Measurements from ENCODE around the gene SYNGR2. TPM values are rescaled to one million over a fixed set of nuclear protein-coding genes. Genes with fewer than 3 reads are reported as not detected.

SYNGR2 gene
- total RNA-seq, 1 donor from 2014 or later: 206 TPM

GRCh38 chr17:78173097-78173715 lies 4.8 kb downstream of the SYNGR2 start:
- no peaks in the 10 kb centered on the region for H3K27me3 ChIP-seq
- H3K9me3 ChIP-seq: no peaks in the 10 kb centered on the region
- ATAC-seq (no peak), DNase-seq (no peak)
- TF ChIP-seq CTCF (IDR thresholded peaks at IDR 0.05): no peak
- peaks cover 26% of the 10 kb centered on the region for H3K36me3 ChIP-seq
- H3K4me3 ChIP-seq: no peak overlapping the region
- intact Hi-C loops (cut with DNase I): loop anchor here (10.0 kb wide), 1 partner anchor 58 kb away; no protein-coding TSS in a partner anchor
- peak overlapping the region; percentile 87 for H3K27ac ChIP-seq
- H3K4me1 ChIP-seq: peaks cover 79% of the 10 kb centered on the region

GRCh38 chr17:78174346-78174869 lies 6.0 kb downstream of the SYNGR2 start:
- no peaks in the 10 kb centered on the region for H3K9me3 ChIP-seq
- H3K4me1 ChIP-seq: peaks cover 81% of the 10 kb centered on the region
- peak; percentile 89 for ATAC-seq
- peak; percentile 64 for TF ChIP-seq CTCF (IDR thresholded peaks at IDR 0.05)
- H3K36me3 ChIP-seq: peaks cover 26% of the 10 kb centered on the region
- H3K27ac ChIP-seq: peak overlapping the region; percentile 87
- H3K27me3 ChIP-seq: no peaks in the 10 kb centered on the region
- peak overlapping the region; percentile 23 for H3K4me3 ChIP-seq
- intact Hi-C loops (cut with DNase I): loop anchor here (10.0 kb wide), 1 partner anchor 60 kb away; no protein-coding TSS in a partner anchor
- peak; percentile 97 for DNase-seq

- Histone ChIP-seq H3K27ac (peak overlapping the region; percentile 87), H3K4me3 (peak overlapping the region; percentile 23), H3K27me3 (no peaks in the 10 kb centered on the region), H3K9me3 (no peaks in the 10 kb centered on the region), H3K36me3 (peaks cover 26% of the 10 kb centered on the region), H3K4me1 (peaks cover 81% of the 10 kb centered on the region)
- no peak for TF ChIP-seq CTCF (IDR thresholded peaks at IDR 0.05)
- intact Hi-C loops (cut with DNase I): loop anchor here (10.0 kb wide), 1 partner anchor 60 kb away; no protein-coding TSS in a partner anchor
- ATAC-seq (peak; percentile 52), DNase-seq (no peak)
These were observed 6.7 kb downstream of the SYNGR2 start for GRCh38 chr17:78174870-78175642.

- ATAC-seq (no peak), DNase-seq (no peak)
- Histone ChIP-seq H3K4me1 (peaks cover 84% of the 10 kb centered on the region), H3K27ac (peak overlapping the region; percentile 87), H3K4me3 (peak overlapping the region; percentile 23), H3K9me3 (no peaks in the 10 kb centered on the region), H3K36me3 (peaks cover 25% of the 10 kb centered on the region), H3K27me3 (no peaks in the 10 kb centered on the region)
- intact Hi-C loops (cut with DNase I): loop anchor here (10.0 kb wide), 1 partner anchor 61 kb away; no protein-coding TSS in a partner anchor
- no peak for TF ChIP-seq CTCF (IDR thresholded peaks at IDR 0.05)
These were observed 7.2 kb downstream of the SYNGR2 start for GRCh38 chr17:78175643-78175981.

- intact Hi-C loops (cut with DNase I): loop anchor here (10.0 kb wide), 1 partner anchor 62 kb away; no protein-coding TSS in a partner anchor
- ATAC-seq (peak; percentile 59), DNase-seq (peak; percentile 91)
- Histone ChIP-seq H3K9me3 (no peaks in the 10 kb centered on the region), H3K4me1 (peaks cover 75% of the 10 kb centered on the region), H3K36me3 (peaks cover 15% of the 10 kb centered on the region), H3K4me3 (no peak overlapping the region), H3K27ac (peak overlapping the region; percentile 87), H3K27me3 (no peaks in the 10 kb centered on the region)
- peak; percentile 94 for TF ChIP-seq CTCF (IDR thresholded peaks at IDR 0.05)
These were observed 8.2 kb downstream of the SYNGR2 start for GRCh38 chr17:78176548-78177025.
